ENCODE results near the gene AXDND1. TPM values are rescaled to one million over a fixed set of nuclear protein-coding genes. Genes with fewer than 3 reads are reported as not detected.

Gene AXDND1
- total and polyA plus RNA-seq, 2 of the 8 experiments (the other 6 are each of a cell fraction or from before 2014, with no cell fraction given), result 0.61 TPM; not detected in 1

DNA sequence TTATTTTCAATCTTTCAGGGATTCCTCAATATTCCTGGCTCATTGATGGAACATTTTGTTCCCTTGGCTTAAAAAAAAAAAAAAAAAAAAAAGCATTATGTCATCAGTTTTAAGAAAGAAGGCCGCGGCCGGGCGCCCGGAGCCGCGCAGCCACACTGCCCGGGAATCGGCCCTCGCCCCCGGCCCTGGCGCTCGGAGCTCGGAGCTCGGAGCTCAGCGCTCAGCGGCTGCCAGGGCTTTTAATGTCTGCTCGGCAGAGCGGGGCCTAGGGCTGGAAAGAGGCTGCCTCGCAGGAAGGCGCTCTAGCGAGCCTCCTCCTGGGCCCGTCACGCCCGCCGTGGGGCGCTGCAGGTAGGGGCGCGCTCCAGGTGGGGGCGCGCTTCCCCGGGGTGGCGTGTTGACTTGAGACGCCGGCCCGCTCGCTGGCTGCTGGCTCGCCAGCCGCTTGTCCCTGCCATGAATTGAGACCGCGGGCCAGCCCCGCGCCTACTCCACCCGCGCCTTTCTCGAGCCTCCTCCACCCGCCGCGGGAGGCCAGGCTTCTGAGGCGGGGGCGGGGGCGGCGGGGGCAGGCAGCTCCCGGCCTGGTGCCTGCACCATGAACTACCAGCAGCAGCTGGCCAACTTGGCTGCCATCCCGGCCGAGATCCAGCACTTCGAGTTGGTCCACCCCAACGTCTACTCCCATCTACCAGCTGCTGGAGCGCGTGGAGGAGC is 220.5 kb downstream of the AXDND1 start (continued):
- TF ChIP-seq RBBP5 (IDR thresholded peaks at IDR 0.05; ENCODE audit: borderline replicate concordance, low read depth, low read length) (no peak; the same call in 1 of the 2 replicates), TAF1 (IDR thresholded peaks at IDR 0.05; ENCODE audit: low read depth, low read length) (peak; percentile 58), NANOG (IDR thresholded peaks at IDR 0.05; ENCODE audit: insufficient read depth, low read depth, low read length, poor library complexity, severe bottlenecking) (peak; percentile 18), SAP30 (IDR thresholded peaks at IDR 0.05; ENCODE audit: insufficient read depth, insufficient replicate concordance, low read length) (no peak), CREB1 (IDR thresholded peaks at IDR 0.05) (peak; percentile 63; the same call in 1 of the 2 replicates), TAF7 (optimal IDR thresholded peaks at IDR 0.05; ENCODE audit: borderline replicate concordance, low read depth, low read length) (no peak), TBP (IDR thresholded peaks at IDR 0.05; ENCODE audit: low read depth, low read length) (0 out of 2 replicates have a peak, but pooled peaks have one; percentile 20), HDAC2 (IDR thresholded peaks at IDR 0.05; ENCODE audit: borderline replicate concordance in 1 of 2, low read depth in 2 of 2, low read length in 2 of 2) (peak in 1 of 2 experiments; percentile 81; a peak in 1 of 4 replicates), KDM1A (IDR thresholded peaks at IDR 0.05; ENCODE audit: borderline replicate concordance, low read length) (0 out of 2 replicates have a peak, but pooled peaks have one; percentile 27), SIX5 (IDR thresholded peaks at IDR 0.05; ENCODE audit: low read depth, low read length) (no peak), BACH1 (IDR thresholded peaks at IDR 0.05; ENCODE audit: low read length) (peak; percentile 64), SIRT6 (IDR thresholded peaks at IDR 0.05; ENCODE audit: low read length) (no peak), PHF8 (conservative IDR thresholded peaks at IDR 0.05; ENCODE audit: low read depth, low read length) (0 out of 2 replicates have a peak, but pooled peaks have one; percentile 41), ZNF274 (IDR thresholded peaks at IDR 0.05; ENCODE audit: borderline replicate concordance, extremely low read depth, low read length) (no peak), KDM4A (IDR thresholded peaks at IDR 0.05; ENCODE audit: low read depth, low read length, severe bottlenecking) (peak; percentile 54)
- TF ChIP-seq, protein P1, sequence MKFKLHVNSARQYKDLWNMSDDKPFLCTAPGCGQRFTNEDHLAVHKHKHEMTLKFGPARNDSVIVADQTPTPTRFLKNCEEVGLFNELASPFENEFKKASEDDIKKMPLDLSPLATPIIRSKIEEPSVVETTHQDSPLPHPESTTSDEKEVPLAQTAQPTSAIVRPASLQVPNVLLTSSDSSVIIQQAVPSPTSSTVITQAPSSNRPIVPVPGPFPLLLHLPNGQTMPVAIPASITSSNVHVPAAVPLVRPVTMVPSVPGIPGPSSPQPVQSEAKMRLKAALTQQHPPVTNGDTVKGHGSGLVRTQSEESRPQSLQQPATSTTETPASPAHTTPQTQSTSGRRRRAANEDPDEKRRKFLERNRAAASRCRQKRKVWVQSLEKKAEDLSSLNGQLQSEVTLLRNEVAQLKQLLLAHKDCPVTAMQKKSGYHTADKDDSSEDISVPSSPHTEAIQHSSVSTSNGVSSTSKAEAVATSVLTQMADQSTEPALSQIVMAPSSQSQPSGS (IDR thresholded peaks at IDR 0.05; ENCODE audit: low read length), result peak; percentile 79
- TF ChIP-seq, protein P2, sequence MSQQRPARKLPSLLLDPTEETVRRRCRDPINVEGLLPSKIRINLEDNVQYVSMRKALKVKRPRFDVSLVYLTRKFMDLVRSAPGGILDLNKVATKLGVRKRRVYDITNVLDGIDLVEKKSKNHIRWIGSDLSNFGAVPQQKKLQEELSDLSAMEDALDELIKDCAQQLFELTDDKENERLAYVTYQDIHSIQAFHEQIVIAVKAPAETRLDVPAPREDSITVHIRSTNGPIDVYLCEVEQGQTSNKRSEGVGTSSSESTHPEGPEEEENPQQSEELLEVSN (IDR thresholded peaks at IDR 0.05), result 0 out of 2 replicates have a peak, but pooled peaks have one; percentile 29
- TF ChIP-seq, protein P3, sequence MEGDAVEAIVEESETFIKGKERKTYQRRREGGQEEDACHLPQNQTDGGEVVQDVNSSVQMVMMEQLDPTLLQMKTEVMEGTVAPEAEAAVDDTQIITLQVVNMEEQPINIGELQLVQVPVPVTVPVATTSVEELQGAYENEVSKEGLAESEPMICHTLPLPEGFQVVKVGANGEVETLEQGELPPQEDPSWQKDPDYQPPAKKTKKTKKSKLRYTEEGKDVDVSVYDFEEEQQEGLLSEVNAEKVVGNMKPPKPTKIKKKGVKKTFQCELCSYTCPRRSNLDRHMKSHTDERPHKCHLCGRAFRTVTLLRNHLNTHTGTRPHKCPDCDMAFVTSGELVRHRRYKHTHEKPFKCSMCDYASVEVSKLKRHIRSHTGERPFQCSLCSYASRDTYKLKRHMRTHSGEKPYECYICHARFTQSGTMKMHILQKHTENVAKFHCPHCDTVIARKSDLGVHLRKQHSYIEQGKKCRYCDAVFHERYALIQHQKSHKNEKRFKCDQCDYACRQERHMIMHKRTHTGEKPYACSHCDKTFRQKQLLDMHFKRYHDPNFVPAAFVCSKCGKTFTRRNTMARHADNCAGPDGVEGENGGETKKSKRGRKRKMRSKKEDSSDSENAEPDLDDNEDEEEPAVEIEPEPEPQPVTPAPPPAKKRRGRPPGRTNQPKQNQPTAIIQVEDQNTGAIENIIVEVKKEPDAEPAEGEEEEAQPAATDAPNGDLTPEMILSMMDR (IDR thresholded peaks at IDR 0.05; ENCODE audit: control extremely low read depth in 1 of 3, insufficient read depth in 1 of 3, low read depth in 1 of 3, low read length in 3 of 3), result peak; percentile 61 to 77 (median 68)
